GM18868 (cell line): ENCODE data around the gene PSTPIP1.
A peak's percentile ranks its signal among the peaks of the same experiment; 100 is the strongest.

Experiments used
- ATAC-seq: cut with Tn5 transposase; IDR thresholded peaks from one replicate; pipeline ENCODE4 v1.9.1; 2021; ENCODE audit warnings: mild to moderate bottlenecking, moderate library complexity; ENCODE audit not compliant: unreplicated experiment

Gene PSTPIP1

DNA sequence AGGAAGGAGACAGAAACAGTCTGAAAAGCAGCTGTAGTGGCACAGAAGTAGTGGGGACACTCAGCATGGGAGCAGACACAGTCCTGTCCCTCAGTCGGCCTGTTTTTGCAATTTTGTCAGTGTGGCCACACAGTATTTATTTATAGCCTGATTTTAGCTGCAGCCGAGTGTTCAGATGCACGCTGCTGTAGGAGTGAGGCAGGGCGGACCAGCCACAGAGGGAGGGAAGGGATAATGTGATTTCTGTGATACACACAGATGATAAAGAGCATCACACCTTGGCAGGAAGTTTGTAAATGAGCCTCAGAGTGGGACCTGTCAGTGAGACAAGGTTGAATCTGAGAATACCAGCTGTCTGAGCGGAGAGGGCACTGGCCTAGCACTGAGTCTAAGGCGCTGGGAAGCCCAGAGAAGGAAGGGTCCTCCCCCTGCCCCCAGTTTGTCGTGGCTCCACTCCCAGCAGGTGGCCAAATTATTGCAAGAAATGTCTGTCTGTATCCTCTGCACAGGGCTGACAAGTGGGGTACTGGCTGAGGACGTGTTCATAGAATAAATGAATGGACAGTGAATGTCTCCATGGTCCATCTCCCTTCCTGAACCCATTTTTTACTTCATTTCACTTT, 3.8 kb downstream of the PSTPIP1 start:
- ATAC-seq: no peak

DNA sequence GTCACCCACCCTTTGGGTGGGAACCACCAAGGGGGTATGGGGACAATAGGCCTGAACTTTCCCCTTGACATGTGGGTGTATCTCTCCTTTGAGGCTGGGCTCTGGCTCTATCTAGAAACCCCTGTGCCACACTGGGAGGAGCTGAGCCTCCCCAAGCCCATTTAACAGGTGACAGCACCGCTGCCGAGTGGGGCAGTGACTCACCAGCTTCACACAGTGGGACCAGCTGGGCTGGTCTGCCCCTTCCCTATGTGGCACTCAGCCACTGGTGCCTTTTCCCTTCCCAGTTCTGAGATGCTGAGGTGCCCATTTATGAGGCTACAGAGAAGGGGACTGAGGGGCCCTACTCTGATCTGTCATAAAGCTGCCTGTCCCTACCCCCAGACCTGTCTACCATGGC, 5.1 kb downstream of the PSTPIP1 start:
- ATAC-seq: no peak

DNA sequence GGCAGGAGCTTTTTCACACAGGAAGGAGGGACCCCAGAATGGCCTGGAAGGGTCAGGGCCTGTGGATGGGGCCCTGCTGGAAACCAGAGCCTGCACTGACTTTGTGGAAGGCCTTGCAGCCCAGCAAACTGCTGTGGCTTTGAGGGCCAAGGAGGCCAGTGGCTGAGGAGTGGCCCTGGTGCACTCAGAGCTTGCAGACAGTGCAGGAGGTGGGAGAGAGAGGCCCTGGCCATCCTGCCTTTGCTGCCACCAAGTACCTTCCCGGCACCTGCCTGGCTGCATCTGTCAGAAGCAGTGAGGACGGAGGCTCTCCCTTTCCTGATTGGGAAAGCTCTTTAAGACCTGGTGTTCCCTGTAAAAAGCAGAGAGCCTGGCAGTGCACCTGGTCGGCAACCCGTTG, 6.4 kb downstream of the PSTPIP1 start:
- no peak for ATAC-seq

DNA sequence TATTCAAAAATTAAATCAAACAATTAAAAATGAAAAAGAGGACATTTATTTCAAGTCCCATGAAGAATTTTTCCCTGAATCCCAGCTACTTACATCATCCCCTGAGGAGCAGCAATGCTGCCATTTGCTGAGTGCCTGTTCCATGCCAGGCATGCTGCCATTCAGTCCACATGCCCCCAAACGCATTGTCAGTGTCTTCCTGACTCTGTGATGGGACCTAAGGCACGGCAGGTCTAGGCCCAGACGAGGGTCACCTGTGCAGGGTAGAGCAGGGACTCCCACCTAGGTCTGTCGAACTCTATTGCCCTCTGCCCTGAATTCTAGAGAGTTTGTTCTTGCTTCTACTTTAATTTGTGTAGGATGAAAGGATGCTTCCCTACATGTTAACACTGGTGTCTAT, 7.0 kb downstream of the PSTPIP1 start:
- ATAC-seq: no peak

DNA sequence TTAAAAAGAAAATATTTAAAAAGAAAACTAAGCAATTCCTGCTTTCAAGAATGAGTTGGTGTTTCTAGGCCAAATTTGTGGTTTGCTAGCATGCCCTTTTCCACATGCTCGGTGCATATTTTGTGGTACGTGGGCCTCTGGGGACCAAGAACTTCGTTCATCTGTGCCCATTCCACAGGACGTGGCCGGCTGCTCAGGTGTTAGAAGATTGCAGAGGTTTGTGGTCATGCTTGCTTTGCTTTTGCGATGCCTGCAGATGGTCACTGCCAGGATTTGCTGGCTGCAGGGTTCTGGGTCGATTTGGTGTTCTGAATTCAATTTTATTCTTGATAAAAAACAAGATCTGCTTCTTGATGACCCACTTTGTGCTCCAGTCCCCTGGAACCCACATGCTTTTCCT, 7.5 kb downstream of the PSTPIP1 start:
- no peak for ATAC-seq

DNA sequence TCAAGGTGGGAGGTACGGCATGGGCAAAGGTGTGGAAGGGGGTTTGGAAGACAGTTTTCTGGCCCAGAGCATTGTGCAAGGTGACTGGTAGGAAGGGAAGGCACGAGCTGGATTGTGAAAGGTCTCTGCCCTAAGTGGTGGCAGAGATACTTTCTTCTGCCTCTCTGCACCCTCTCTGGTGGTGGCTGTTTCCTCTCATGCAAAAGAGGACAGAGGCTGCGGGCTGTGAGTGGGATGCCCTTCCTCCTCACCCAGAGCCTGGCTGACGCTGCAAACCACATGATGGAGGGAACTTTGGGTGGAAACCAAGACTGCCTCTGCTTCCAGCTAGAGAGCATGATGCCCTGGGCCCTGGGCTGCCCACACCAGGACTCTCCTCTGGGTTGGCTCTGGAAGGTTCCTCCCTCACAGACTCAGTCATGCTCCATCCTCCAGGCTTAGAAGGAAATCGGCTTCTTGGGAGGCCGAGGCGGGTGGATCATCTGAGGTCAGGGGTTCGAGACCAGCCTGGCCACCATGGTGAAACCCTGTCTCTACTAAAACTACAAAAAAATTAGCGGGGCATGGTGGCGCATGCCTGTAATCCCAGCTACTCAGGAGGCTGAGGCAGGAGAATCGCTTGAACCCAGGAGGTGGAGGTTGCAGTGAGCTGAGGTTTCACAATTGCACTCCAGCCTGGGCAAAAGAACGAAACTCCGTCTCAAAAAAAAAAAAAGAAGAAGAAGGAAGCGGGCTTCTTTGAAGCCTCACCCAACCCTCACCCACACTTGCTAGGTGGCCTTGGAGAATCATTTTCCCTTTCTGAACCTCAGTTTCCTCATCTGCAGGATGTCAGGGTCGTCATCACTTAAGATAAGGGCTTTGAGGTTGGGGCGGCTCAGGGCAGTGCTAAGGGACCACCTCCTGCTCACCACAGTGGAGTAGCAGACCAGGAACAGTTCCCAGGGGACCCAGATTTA, 8.3 kb downstream of the PSTPIP1 start:
- ATAC-seq: no peak

DNA sequence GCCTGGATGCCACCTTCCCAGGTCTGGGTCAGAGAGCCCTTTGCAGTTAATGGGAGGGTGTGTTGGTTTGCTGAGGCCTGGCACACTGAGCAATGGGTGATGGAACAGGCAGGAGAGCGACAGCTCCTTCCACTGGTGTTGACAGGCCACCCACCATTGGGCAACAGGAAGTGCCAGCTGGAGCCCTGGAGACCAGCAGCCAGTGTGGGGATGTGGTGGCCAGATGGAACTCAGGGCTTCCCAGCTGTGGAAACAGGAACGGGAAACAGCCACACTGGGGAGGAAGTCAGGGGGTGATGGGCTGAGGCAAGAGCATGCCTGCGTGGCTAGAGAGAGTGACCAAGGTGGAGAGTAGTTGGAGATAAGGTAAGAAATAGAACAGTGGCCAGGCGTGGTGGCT, 9.3 kb downstream of the PSTPIP1 start:
- ATAC-seq: no peak

DNA sequence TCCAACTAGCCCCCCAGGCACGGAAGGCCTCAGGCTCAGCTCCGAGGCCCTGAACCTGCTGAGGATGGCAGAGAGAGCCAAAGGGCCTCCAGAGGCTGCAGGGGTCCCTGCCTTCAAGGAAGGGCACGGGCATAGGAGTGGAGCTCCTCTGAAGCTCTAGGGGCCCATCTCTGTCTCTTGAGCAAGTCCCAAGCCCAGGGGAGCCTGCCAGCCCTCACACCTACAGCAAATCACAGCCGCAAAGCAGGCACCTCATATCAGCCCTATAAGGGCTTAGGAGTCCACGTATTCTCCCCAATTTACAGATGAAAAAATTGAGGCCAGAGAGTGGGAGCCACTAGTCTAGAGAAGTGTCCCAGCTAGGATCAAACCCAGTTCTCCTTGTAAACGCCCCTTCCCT, 14.2 kb downstream of the PSTPIP1 start:
- no peak for ATAC-seq

DNA sequence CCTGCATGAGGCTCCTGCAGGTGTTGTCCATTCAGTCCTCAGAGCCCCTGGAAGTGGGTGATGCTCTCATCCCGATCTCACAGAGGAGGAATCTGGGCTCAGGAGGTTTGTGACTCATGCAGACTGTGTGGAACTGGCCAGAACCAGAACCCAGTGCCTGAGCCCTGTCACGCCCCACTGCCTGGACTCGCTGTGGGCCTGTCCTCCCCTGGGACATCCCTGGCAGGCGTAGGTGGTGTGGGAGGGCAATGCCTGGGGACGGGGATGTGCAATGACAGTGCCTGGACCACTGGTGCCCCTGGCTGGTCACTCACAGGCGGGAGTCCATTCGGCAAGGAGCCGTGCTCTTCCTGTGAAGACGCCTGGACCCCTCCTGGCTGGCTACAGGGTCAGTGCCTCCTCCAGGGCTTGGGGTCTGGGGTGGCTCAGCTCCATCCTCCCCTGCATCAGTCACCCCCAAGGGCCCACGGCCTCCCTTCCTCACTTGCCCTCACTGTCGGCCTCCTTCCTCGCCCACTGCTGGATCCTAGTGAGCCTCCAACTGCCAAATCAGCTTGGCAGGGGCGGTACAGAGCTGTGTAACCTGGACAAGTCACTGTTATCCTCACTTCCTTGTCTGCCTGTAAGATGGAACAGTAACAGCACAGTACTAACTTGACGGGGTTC, 14.9 kb downstream of the PSTPIP1 start:
- no peak for ATAC-seq

DNA sequence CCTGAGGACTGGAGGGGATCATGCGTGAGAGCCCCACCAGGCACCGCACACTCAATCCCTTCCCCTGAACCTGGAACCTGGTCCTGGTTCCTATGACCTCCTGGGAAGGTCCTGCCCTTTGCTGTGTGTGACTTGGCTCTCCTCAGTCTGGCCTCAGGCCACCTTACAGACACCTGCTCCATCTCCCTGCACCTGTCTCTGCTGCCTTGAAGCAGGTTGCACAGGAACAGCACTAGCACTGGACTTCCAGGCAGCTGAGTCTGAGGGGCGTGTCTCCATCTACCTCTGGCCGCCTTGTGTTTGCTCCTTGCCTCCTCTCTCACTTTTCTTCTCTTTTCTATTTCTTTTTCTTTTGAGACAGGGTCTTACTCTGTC, 15.4 kb downstream of the PSTPIP1 start:
- no peak for ATAC-seq

DNA sequence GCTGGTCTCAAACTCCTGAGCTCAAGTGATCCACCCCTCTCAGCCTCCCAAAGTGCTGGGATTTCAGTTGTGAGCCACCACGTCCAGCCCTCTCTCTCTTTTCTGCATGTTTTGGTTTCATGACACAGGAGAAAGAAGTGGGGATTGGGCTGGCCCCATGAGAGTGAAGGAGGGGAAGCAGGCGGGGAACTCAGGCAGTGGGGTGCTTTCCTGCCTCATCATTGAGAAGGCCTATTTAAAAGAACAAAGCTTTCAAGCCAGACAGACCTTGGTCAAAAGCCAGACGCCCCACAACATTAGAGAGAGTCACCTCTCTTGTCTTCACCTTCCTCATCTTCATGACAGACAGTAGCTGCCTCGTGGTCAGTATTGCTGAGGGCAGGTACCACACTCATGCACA, 15.9 kb downstream of the PSTPIP1 start:
- no peak for ATAC-seq

DNA sequence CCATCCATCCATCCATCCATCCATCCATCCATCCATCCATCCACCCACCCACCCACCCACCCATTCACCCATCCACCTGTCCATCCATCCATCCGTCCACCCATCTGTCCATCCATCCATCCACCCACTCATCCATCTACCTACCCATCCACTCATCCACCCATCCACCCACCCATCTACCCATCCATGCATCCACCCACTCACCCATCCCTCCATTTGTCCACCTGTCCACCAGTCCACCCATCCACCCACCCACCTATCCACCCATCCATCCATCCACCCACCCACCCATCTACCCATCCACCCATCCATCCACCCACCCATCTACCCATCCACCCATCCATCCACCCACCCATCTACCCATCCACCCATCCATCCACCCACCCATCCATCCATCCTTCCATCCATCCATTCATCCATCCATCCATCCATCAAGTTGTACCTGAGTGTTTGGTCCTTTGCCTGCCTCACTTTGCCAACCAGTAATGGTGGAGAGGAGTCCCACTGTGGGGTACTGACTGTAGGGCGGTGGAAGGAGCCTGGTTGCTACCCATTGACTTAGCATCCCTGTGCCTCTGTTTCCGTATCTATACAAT, 17.3 kb downstream of the PSTPIP1 start:
- no peak for ATAC-seq

DNA sequence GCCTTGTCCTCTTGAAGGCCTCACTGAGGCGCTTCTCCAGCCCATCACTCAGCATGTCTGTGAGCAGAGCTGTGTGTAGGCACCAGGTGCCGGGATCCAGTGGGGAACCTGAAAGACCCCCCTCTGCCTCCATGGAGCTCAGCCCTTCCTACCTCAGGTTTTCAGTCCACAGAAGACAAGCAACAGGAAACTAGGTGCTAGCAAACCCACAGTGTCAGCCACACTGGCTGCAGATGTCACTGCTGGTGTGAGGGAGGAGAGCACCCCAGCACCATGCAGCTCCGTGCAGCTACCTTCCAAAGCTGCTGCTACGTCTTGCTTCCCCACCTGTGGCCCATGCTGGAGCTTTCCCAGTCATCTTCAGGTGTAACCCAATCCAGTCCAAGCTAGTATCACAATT, 17.9 kb downstream of the PSTPIP1 start:
- ATAC-seq: no peak

DNA sequence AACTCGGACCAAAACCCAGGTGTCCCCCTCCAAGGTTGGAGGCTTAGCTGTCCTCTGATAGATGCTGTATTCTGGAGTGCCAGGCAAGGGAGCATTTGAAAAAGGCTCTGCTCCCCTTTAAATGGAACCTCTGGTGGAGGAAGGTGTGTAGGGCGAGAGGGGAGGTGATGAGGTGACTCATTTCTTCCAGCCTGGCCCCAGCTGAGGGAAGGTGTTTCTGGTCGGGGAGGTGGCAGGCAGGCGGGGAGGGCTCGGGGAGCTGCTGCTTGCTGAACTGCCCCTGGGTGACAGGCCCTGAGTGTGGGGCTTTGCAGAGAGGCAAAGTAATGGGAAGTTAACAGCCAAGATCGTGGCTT, 18.8 kb downstream of the PSTPIP1 start:
- no peak for ATAC-seq

DNA sequence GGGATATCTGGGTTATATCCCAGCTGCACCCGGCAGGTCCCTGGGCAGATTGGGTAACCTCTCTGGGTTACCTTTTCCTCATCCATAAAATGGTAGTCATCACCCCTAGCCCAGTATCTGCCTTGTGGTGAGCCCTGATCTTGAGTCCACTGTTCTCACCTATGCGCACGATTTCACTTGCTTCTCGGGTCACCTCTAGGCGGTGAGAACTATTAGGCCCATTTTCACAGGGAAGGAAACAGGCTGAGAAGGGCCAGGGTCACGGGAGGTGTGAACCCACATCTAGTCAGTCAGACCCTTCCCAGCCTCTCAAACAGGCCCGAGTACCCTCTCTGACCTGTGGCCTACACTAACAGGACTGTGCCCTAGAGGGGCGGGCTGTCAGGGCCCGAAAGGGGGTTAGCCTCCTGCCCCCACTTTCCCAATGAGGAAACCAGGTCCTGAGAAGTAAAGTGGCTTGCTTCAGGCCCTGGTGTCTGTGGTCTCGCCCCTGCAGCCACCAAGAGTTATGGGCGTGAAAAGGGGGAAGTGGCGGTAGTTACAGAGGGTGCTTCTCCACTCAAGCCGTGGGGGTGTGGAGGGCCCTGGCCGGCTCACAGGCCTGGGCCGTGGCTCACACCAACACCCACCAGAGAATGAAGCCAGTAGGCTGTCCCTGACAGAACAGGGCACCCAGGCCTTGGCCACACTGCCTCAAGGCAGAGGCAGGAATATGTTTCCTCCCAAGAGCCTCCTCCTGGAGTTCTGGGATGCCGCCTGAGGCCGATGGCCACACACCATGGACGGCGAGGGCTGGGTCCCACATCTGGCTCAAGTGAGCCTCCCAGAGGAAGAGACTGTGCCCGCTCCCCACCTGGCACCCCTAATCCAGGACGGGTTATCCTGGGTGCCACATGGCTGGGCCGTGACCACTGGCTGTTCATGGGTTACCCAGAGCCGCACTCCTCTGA, 19.5 kb downstream of the PSTPIP1 start:
- peak; percentile 58 for ATAC-seq

DNA sequence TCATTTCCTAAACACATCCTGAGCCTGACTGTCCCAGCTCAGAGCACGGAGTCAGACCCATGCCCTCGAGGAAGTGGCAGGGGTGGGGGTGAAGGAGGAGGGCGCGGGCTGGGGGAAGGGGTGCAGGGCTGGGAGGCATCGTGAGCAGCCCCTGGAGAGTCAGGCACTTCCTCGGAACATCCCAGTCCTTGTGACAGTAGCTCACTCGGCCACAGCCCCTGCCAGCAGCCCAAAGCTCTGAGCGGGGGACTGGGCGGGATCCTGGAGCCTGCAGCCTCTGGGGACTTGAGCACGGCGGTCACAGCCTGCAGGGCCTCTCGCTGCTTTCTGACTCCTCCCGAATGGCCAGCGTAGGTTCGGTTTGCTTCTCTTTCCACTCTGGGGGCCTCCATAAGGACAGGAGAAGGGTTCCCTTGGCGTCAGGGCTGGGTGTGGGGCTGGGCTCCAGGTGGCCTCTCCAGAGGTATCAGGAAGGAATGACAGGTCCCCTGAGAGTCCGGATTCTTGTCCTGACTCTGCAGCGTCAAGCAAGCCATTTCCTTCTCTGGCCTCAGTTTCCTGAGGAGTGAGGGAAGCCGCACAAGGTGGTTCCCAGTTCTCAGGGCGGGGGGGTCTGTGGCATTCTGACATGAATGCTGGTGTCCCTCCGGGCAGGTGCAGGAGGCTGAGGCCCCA, 20.9 kb downstream of the PSTPIP1 start:
- ATAC-seq: no peak

DNA sequence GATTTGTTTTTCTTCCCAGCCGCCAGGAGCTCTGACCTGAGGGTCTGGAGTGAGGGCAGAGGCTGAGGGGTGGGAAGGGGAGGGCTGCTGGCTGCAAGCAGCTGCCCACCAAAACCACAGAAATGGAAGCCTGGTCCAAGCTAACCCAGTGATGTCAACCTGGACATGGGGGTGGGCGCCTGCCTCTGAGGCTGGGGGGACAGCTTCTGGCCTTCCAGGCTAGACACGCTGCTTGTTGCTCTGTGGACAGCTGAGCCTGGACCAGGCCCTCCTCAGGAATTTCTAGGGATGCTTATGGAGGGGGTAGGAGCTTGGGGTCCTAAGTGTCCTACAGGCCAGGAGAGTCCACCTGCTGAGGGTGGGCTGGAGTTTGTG, 21.4 kb downstream of the PSTPIP1 start:
- no peak for ATAC-seq

DNA sequence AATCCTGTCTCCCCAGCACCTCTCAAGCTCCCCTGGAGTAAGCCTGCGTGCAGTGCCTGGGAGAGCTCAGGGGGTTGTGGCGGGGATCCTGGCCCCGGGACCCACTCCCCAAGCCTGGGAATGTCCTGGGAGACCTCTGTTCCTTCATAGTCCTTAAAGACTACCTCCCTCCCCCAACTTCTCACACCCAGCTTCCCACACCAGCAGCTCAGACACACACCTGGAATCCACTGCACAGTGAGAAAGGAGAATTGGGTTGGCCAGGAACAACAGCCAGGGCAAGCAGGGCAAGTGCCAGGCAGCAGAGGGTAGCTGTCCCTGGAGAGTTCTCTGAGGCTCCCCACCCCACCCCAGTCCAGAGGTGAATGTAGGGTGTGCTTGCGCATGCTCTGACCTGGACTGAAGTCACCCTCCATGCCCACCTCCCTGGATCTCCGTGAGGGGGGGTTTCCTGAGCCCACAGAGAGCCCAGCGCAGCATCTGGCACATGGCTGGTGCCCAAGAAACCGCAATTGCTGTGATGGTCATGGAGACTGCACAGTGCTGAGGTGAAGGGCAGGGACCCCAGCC, 22.2 kb downstream of the PSTPIP1 start:
- no peak for ATAC-seq
